Measurements from ENCODE around the gene JUNB.

- TF ChIP-seq, protein P1, sequence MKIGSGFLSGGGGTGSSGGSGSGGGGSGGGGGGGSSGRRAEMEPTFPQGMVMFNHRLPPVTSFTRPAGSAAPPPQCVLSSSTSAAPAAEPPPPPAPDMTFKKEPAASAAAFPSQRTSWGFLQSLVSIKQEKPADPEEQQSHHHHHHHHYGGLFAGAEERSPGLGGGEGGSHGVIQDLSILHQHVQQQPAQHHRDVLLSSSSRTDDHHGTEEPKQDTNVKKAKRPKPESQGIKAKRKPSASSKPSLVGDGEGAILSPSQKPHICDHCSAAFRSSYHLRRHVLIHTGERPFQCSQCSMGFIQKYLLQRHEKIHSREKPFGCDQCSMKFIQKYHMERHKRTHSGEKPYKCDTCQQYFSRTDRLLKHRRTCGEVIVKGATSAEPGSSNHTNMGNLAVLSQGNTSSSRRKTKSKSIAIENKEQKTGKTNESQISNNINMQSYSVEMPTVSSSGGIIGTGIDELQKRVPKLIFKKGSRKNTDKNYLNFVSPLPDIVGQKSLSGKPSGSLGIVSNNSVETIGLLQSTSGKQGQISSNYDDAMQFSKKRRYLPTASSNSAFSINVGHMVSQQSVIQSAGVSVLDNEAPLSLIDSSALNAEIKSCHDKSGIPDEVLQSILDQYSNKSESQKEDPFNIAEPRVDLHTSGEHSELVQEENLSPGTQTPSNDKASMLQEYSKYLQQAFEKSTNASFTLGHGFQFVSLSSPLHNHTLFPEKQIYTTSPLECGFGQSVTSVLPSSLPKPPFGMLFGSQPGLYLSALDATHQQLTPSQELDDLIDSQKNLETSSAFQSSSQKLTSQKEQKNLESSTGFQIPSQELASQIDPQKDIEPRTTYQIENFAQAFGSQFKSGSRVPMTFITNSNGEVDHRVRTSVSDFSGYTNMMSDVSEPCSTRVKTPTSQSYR (CRISPR knock-in tag; IDR thresholded peaks at IDR 0.05), result no peak
- TF ChIP-seq ELF4 (CRISPR knock-in tag; IDR thresholded peaks at IDR 0.05; ENCODE audit: low read depth) (no peak), USF2 (CRISPR knock-in tag; IDR thresholded peaks at IDR 0.05) (no peak), FOXP1 (CRISPR knock-in tag; IDR thresholded peaks at IDR 0.05; ENCODE audit: borderline replicate concordance) (no peak), TEAD1 (CRISPR knock-in tag; IDR thresholded peaks at IDR 0.05) (no peak), TEAD4 (CRISPR knock-in tag; IDR thresholded peaks at IDR 0.05) (no peak), ATF3 (CRISPR knock-in tag; conservative IDR thresholded peaks at IDR 0.05) (no peak), E2F1 (CRISPR knock-in tag; IDR thresholded peaks at IDR 0.05) (no peak), FOXJ3 (CRISPR knock-in tag; IDR thresholded peaks at IDR 0.05; ENCODE audit: borderline replicate concordance) (no peak), SMAD3 (CRISPR knock-in tag; IDR thresholded peaks at IDR 0.05; ENCODE audit: borderline replicate concordance) (no peak), NFYB (CRISPR knock-in tag; conservative IDR thresholded peaks at IDR 0.05; ENCODE audit: low read depth) (no peak)
- TF ChIP-seq, protein P2, sequence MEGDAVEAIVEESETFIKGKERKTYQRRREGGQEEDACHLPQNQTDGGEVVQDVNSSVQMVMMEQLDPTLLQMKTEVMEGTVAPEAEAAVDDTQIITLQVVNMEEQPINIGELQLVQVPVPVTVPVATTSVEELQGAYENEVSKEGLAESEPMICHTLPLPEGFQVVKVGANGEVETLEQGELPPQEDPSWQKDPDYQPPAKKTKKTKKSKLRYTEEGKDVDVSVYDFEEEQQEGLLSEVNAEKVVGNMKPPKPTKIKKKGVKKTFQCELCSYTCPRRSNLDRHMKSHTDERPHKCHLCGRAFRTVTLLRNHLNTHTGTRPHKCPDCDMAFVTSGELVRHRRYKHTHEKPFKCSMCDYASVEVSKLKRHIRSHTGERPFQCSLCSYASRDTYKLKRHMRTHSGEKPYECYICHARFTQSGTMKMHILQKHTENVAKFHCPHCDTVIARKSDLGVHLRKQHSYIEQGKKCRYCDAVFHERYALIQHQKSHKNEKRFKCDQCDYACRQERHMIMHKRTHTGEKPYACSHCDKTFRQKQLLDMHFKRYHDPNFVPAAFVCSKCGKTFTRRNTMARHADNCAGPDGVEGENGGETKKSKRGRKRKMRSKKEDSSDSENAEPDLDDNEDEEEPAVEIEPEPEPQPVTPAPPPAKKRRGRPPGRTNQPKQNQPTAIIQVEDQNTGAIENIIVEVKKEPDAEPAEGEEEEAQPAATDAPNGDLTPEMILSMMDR (IDR thresholded peaks at IDR 0.05), result no peak
- TF ChIP-seq, protein P3, sequence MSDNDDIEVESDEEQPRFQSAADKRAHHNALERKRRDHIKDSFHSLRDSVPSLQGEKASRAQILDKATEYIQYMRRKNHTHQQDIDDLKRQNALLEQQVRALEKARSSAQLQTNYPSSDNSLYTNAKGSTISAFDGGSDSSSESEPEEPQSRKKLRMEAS (CRISPR knock-in tag; IDR thresholded peaks at IDR 0.05), result no peak
Observed at GRCh38 chr19:12833418-12833737, 42.1 kb downstream of the JUNB start.

All from WTC11 (cell line).